22Rv1 (cell line): ENCODE data around the gene DHX16.

Source experiments
- CTCF ChIP-seq: fragments of 450-650 bp; IDR thresholded peaks from 2 replicates; pipeline ENCODE4 v1.5.1; 2017; ENCODE audit warnings: mild to moderate bottlenecking
- ZFX ChIP-seq: fragments of 450-650 bp; IDR thresholded peaks from 2 replicates; pipeline ENCODE4 v1.6.1; 2017; ENCODE audit warnings: antibody characterized with exemption, borderline replicate concordance

GRCh38 chr6:30664994-30665767, 7.6 kb downstream of the DHX16 start:
- no peak for TF ChIP-seq CTCF
- TF ChIP-seq ZFX, result no peak
